ENCODE results near the gene NEDD4L.
A peak's percentile ranks its signal among the peaks of the same experiment; 100 is the strongest.

NEDD4L gene

DNA sequence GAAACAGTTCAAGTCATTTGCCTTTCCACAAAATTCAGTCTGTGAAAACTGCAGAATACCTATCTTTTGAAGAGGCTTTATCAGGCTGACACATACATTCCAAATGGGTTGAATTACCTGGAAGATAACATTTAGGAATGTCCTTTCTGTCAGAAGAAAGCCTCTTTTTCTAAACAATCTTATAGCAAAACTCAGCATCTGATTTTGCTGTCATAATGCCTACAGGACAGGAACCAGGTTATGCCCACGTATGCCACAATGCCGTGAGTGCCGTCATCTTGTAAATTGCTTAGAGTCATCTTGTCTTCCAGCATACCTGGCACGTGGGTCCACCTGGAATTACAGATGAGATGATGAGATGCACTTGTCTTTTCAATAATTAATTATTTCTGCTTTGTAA lies 309.6 kb downstream of the NEDD4L start:
- Histone ChIP-seq H3K4me3 (ENCODE audit: low read depth, low read length) (no peak overlapping the region), H3K27ac (no peak overlapping the region), H3K36me3 (replicated peaks) (peaks cover 27% of the 10 kb centered on the region), H3K27me3 (replicated peaks) (no peaks in the 10 kb centered on the region)
- TF ChIP-seq, protein P1, sequence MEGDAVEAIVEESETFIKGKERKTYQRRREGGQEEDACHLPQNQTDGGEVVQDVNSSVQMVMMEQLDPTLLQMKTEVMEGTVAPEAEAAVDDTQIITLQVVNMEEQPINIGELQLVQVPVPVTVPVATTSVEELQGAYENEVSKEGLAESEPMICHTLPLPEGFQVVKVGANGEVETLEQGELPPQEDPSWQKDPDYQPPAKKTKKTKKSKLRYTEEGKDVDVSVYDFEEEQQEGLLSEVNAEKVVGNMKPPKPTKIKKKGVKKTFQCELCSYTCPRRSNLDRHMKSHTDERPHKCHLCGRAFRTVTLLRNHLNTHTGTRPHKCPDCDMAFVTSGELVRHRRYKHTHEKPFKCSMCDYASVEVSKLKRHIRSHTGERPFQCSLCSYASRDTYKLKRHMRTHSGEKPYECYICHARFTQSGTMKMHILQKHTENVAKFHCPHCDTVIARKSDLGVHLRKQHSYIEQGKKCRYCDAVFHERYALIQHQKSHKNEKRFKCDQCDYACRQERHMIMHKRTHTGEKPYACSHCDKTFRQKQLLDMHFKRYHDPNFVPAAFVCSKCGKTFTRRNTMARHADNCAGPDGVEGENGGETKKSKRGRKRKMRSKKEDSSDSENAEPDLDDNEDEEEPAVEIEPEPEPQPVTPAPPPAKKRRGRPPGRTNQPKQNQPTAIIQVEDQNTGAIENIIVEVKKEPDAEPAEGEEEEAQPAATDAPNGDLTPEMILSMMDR (IDR thresholded peaks at IDR 0.05; ENCODE audit: low read depth, low read length, missing control alignments) = no peak
- DNase-seq = no peak
- in situ Hi-C loops (cut with HindIII; ENCODE audit: low pct_ligation_motif_present, low sequenced_read_pairs) = no loop called here

DNA sequence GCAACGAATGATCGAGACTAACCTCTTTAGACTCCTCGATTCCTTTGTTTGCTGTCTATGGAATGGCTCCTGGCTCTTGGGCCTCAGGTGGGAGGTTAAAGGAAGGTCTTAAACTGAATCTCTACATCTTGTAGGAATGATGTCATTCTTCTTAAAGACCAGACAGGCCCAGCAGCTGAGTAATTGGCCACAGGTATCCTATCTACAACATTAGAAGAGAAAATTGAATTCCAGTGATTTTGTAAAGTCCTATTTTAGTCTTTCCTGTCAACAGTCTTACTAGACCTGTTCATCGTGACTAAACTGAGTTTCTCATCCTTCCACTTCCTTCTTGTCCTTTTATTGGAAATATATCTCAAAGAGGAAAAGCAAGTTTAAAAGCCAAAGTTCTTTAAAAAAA lies 310.0 kb downstream of the NEDD4L start:
- TF ChIP-seq, protein P1 (IDR thresholded peaks at IDR 0.05; ENCODE audit: low read depth, low read length, missing control alignments) = no peak
- in situ Hi-C loops (cut with HindIII; ENCODE audit: low pct_ligation_motif_present, low sequenced_read_pairs) = no loop called here
- Histone ChIP-seq H3K27ac (no peak overlapping the region), H3K36me3 (replicated peaks) (peaks cover 27% of the 10 kb centered on the region), H3K27me3 (replicated peaks) (no peaks in the 10 kb centered on the region), H3K4me3 (ENCODE audit: low read depth, low read length) (no peak overlapping the region)
- no peak for DNase-seq

DNA sequence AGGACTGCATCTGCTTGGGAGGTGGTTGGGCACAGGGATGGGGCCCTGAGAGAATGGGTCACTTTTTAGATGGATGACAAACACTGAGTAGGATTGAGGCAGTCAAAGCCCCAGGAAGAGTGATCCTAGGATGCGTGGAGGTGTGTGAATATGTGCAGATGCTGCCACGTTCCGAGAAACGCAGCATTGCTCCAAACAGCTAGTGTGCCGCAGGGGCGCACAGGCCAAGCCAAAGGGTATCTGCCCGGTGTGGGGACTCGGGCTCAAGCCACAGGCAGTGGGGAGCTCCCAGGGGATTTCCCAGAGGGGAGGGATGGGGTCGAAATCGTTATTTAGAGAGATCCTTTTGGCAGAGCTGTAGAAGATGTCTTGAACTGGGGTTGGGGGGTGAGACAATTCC lies 310.8 kb downstream of the NEDD4L start:
- in situ Hi-C loops (cut with HindIII; ENCODE audit: low pct_ligation_motif_present, low sequenced_read_pairs) = no loop called here
- TF ChIP-seq, protein P1 (IDR thresholded peaks at IDR 0.05; ENCODE audit: low read depth, low read length, missing control alignments) = no peak
- Histone ChIP-seq H3K4me3 (ENCODE audit: low read depth, low read length) (no peak overlapping the region), H3K27me3 (replicated peaks) (no peaks in the 10 kb centered on the region), H3K36me3 (replicated peaks) (peaks cover 22% of the 10 kb centered on the region), H3K27ac (no peak overlapping the region)
- DNase-seq = no peak

DNA sequence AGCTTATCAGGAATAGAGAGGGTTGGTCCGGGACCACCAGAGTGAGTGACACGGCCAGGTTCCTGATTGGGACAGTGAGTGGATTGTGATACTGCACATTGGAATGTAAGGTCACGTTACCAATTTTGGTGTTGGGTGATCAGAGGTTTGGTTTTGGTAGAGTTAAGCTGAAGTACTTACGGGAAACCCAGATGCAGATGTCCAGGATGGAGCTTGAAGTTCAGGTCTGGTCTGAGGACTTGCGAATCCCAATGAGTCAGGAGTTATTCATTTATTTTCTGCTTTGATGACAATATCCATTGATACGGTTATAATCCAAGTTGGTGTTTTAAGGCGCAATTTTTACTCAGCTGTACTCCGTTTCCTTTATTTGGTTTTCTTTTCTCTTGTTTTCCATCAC lies 311.2 kb downstream of the NEDD4L start:
- no peaks in the 10 kb centered on the region for H3K27me3 ChIP-seq (replicated peaks)
- H3K27ac ChIP-seq = no peak overlapping the region
- H3K36me3 ChIP-seq (replicated peaks) = peaks cover 22% of the 10 kb centered on the region
- in situ Hi-C loops (cut with HindIII; ENCODE audit: low pct_ligation_motif_present, low sequenced_read_pairs) = no loop called here
- DNase-seq = no peak
- TF ChIP-seq, protein P1 (IDR thresholded peaks at IDR 0.05; ENCODE audit: low read depth, low read length, missing control alignments) = no peak
- no peak overlapping the region for H3K4me3 ChIP-seq (ENCODE audit: low read depth, low read length)

DNA sequence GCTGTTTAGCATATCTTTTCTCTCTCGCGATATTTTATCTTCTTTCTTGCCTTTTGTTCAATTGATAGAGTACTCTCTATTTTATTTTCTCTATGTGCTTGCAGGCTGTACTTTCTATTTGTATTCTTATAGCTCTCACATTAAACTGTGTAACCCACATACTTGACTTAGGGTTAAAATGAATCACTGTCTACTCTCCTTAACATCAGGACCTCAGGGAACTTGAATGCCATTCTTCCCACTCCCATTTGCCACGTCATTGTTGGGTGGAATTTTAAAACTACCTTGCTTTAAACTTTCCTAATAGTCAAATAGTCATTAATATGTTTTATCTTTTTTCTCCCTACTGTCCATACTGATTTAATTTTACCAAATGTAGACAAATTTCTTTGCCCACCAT lies 315.2 kb downstream of the NEDD4L start:
- Histone ChIP-seq H3K27me3 (replicated peaks) (no peaks in the 10 kb centered on the region), H3K36me3 (replicated peaks) (peaks cover 5% of the 10 kb centered on the region), H3K27ac (peak overlapping the region; percentile 61), H3K4me3 (ENCODE audit: low read depth, low read length) (no peak overlapping the region)
- TF ChIP-seq, protein P1 (IDR thresholded peaks at IDR 0.05; ENCODE audit: low read depth, low read length, missing control alignments) = no peak
- peak; percentile 29 for DNase-seq
- in situ Hi-C loops (cut with HindIII; ENCODE audit: low pct_ligation_motif_present, low sequenced_read_pairs) = no loop called here

DNA sequence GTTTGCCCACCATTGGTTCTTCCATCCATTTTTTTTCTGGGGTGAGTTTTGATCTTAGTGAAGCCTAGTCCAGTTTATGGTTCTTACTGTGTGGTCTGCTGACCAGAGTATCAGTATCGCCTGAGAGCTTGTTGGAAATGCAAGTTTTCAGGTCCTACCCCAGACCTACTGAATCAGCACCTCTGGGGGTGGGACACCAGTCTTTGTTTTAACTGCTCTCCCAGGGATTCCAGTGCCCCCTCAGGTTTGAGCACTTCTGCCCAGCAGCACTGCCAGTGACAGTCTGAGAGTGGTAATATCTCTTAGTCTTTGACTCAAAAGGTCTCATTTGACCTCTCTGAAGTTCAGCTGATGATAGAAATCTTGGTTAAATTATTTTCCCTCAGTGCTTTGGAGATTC lies 315.6 kb downstream of the NEDD4L start:
- in situ Hi-C loops (cut with HindIII; ENCODE audit: low pct_ligation_motif_present, low sequenced_read_pairs) = no loop called here
- Histone ChIP-seq H3K27me3 (replicated peaks) (no peaks in the 10 kb centered on the region), H3K27ac (peak overlapping the region; percentile 33), H3K36me3 (replicated peaks) (peaks cover 5% of the 10 kb centered on the region), H3K4me3 (ENCODE audit: low read depth, low read length) (no peak overlapping the region)
- DNase-seq = no peak
- TF ChIP-seq, protein P1 (IDR thresholded peaks at IDR 0.05; ENCODE audit: low read depth, low read length, missing control alignments) = no peak

All from brain microvascular endothelial cell (primary cell).